Measurements from ENCODE around the gene CAMKK1. TPM values are rescaled to one million over a fixed set of nuclear protein-coding genes. Genes with fewer than 3 reads are reported as not detected.

Gene CAMKK1
- total and polyA plus RNA-seq, 9 of the 15 experiments (the other 6 are each of a cell fraction or from before 2014, with no cell fraction given): 0.34 to 7.5 (median 4.9) TPM

DNA sequence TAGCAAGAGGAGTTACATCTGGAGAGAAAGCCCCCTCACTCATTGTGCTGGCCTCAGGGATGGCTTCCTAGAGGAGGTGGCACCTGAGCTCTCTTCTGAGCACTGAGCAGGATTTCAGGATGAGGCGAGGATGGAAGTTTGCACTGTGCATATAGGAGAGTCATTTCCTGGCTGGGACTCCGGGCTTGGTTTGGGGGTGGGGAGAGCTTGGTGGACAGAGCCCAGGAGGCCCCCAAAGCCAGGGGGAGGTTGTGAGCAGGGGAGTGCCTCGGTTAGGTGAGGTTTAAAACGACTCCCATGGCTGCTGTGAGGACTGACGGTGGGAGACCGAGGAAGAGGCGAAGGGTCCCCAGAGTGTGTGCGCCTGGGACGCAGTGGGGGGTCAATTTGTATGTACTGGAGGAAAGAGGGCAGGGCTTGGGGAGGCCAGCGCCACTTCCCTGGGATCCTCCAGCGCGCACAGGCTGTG is 1.2 kb downstream of the CAMKK1 start:
- BruUV-seq (replicated peaks): TSS peak; percentile 38
- 25% methylated on average over 1 of the region's 12 CpGs for WGBS (ENCODE audit: insufficient coverage, low coverage, missing lambda C conversion rate)

More for the DNA sequence above, 1.2 kb downstream of the CAMKK1 start:
- H3K79me2 ChIP-seq (ENCODE audit: control insufficient read depth, insufficient read depth, low read length): peaks cover 36% of the 10 kb centered on the region
- peak overlapping the region; percentile 61 for H3K4me3 ChIP-seq
- ChIA-PET CTCF (ENCODE audit: low intra/inter-chr PET ratio) (no interaction called here), POLR2A (interaction anchor here (0.7 kb wide), 1 partner anchor 33 kb away, joined by 3 read pairs; no protein-coding TSS in a partner anchor)
- H3K4me2 ChIP-seq (ENCODE audit: insufficient read depth, low read length): peak overlapping the region; percentile 78
- H3K36me3 ChIP-seq (ENCODE audit: control insufficient read depth, insufficient read depth, low read length): no peaks in the 10 kb centered on the region
- peak overlapping the region; percentile 63; the same call in 1 of the 2 replicates for H2AFZ ChIP-seq (ENCODE audit: low read depth, low read length)
- FAIRE-seq (no peak), DNase-seq (ENCODE audit: extremely low read depth in 1 of 4, low spot score in 3 of 4) (no peak), ATAC-seq (no peak)
- peaks cover 33 to 74% of the 10 kb centered on the region in 2 experiments for H3K4me1 ChIP-seq (replicated peaks in 1 of 2; ENCODE audit: control insufficient read depth in 2 of 2, insufficient read depth in 2 of 2, low read length in 2 of 2)
- H4K20me1 ChIP-seq (replicated peaks; ENCODE audit: control insufficient read depth, insufficient read depth, low read length): no peaks in the 10 kb centered on the region
- H3K27me3 ChIP-seq (ENCODE audit: control insufficient read depth in 2 of 2, insufficient read depth in 2 of 2, low read length in 2 of 2): no peaks in the 10 kb centered on the region
- peak overlapping the region; percentile 30 to 90; a peak in 3 of 4 replicates for H3K9ac ChIP-seq (ENCODE audit: insufficient read depth in 1 of 2, low read depth in 2 of 2, low read length in 2 of 2)
- no peaks in the 10 kb centered on the region for H3K9me1 ChIP-seq (ENCODE audit: control insufficient read depth, insufficient read depth, low read length)
- in situ Hi-C loops (cut with MboI): no loop called here
- TF ChIP-seq KLF10 (CRISPR knock-in tag; IDR thresholded peaks at IDR 0.05) (no peak), CEBPG (CRISPR knock-in tag; IDR thresholded peaks at IDR 0.05) (no peak), CEBPG (tag; conservative IDR thresholded peaks at IDR 0.05 in 1 of 2, IDR thresholded peaks at IDR 0.05 in 1 of 2) (no peak), POLR2AphosphoS5 (IDR thresholded peaks at IDR 0.05; ENCODE audit: control insufficient read depth, insufficient read depth, low read depth, low read length) (no peak), ZNF354B (CRISPR knock-in tag; IDR thresholded peaks at IDR 0.05) (no peak), ZNF766 (CRISPR knock-in tag; conservative IDR thresholded peaks at IDR 0.05) (no peak), ZBTB8A (IDR thresholded peaks at IDR 0.05; ENCODE audit: partially characterized antibody) (no peak), CAMTA2 (CRISPR knock-in tag; conservative IDR thresholded peaks at IDR 0.05) (no peak)
- TF ChIP-seq, protein P1, sequence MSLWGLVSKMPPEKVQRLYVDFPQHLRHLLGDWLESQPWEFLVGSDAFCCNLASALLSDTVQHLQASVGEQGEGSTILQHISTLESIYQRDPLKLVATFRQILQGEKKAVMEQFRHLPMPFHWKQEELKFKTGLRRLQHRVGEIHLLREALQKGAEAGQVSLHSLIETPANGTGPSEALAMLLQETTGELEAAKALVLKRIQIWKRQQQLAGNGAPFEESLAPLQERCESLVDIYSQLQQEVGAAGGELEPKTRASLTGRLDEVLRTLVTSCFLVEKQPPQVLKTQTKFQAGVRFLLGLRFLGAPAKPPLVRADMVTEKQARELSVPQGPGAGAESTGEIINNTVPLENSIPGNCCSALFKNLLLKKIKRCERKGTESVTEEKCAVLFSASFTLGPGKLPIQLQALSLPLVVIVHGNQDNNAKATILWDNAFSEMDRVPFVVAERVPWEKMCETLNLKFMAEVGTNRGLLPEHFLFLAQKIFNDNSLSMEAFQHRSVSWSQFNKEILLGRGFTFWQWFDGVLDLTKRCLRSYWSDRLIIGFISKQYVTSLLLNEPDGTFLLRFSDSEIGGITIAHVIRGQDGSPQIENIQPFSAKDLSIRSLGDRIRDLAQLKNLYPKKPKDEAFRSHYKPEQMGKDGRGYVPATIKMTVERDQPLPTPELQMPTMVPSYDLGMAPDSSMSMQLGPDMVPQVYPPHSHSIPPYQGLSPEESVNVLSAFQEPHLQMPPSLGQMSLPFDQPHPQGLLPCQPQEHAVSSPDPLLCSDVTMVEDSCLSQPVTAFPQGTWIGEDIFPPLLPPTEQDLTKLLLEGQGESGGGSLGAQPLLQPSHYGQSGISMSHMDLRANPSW (CRISPR knock-in tag; IDR thresholded peaks at IDR 0.05): no peak
- TF ChIP-seq, protein P2, sequence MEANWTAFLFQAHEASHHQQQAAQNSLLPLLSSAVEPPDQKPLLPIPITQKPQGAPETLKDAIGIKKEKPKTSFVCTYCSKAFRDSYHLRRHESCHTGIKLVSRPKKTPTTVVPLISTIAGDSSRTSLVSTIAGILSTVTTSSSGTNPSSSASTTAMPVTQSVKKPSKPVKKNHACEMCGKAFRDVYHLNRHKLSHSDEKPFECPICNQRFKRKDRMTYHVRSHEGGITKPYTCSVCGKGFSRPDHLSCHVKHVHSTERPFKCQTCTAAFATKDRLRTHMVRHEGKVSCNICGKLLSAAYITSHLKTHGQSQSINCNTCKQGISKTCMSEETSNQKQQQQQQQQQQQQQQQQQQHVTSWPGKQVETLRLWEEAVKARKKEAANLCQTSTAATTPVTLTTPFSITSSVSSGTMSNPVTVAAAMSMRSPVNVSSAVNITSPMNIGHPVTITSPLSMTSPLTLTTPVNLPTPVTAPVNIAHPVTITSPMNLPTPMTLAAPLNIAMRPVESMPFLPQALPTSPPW (CRISPR knock-in tag; IDR thresholded peaks at IDR 0.05): no peak
- no peak overlapping the region for H3K27ac ChIP-seq (ENCODE audit: extremely low read depth, low read depth, low read length)
- H3K9me3 ChIP-seq (replicated peaks; ENCODE audit: control insufficient read depth, insufficient read depth, low read depth, low read length): no peaks in the 10 kb centered on the region
- intact Hi-C loops (cut with micrococcal nuclease): no loop called here
